HepG2 (cell line): ENCODE measurements around the gene VPREB3. TPM values are rescaled to one million over a fixed set of nuclear protein-coding genes. Genes with fewer than 3 reads are reported as not detected.

Source experiments
- ARNTL ChIP-seq: sonication (generic); formaldehyde crosslinking; IDR thresholded peaks from 2 replicates; pipeline ENCODE4 v1.4.0; 2020; ENCODE audit warnings: mild to moderate bottlenecking, missing genetic modification reagents
- HDAC6 ChIP-seq: fragments of 200-600 bp; sonication (generic); IDR thresholded peaks from 2 replicates; pipeline ENCODE4 v1.7.0; 2017; ENCODE audit warnings: mild to moderate bottlenecking, antibody characterized with exemption, low read length, low read depth
- MIER2 ChIP-seq: IDR thresholded peaks from 2 replicates; pipeline ENCODE4 v1.6.1; 2016; ENCODE audit warnings: missing biosample characterization, missing genetic modification reagents
- PHF8 ChIP-seq: sonication (generic); formaldehyde crosslinking; IDR thresholded peaks from 2 replicates; pipeline ENCODE4 v1.5.0; 2020; ENCODE audit warnings: missing genetic modification reagents
- PLSCR1 ChIP-seq: sonication (generic); formaldehyde crosslinking; IDR thresholded peaks from 2 replicates; pipeline ENCODE4 v1.5.0; 2020; ENCODE audit warnings: missing genetic modification reagents, mild to moderate bottlenecking, borderline replicate concordance
- RELA ChIP-seq: sonication (generic); formaldehyde crosslinking; IDR thresholded peaks from 2 replicates; pipeline ENCODE4 v1.4.0; 2020; ENCODE audit warnings: missing genetic modification reagents
- SKI ChIP-seq: fragments of 450-650 bp; IDR thresholded peaks from one replicate; pipeline ENCODE4 v1.6.1; 2018; ENCODE audit warnings: mild to moderate bottlenecking; ENCODE audit not compliant: partially characterized antibody
- THRA ChIP-seq: sonication (generic); formaldehyde crosslinking; IDR thresholded peaks from 2 replicates; pipeline ENCODE4 v1.4.0; 2020; ENCODE audit warnings: missing genetic modification reagents, borderline replicate concordance
- TRAFD1 ChIP-seq: sonication (generic); formaldehyde crosslinking; IDR thresholded peaks from 2 replicates; pipeline ENCODE4 v1.5.1; 2020; ENCODE audit warnings: missing genetic modification reagents, mild to moderate bottlenecking, borderline replicate concordance
- WIZ ChIP-seq: sonication (generic); formaldehyde crosslinking; IDR thresholded peaks from 2 replicates; pipeline ENCODE4 v1.5.1; 2020; ENCODE audit warnings: mild to moderate bottlenecking, missing genetic modification reagents
- ZNF143 ChIP-seq: sonication (generic); formaldehyde crosslinking; IDR thresholded peaks from 2 replicates; pipeline ENCODE4 v1.4.0; 2020; ENCODE audit warnings: missing genetic modification reagents
- ZNF18 ChIP-seq: sonication (generic); formaldehyde crosslinking; IDR thresholded peaks from 2 replicates; pipeline ENCODE4 v1.8.0; 2022; ENCODE audit warnings: mild to moderate bottlenecking, missing genetic modification reagents; ENCODE audit not compliant: insufficient replicate concordance
- ZNF253 ChIP-seq: sonication (generic); formaldehyde crosslinking; IDR thresholded peaks from 2 replicates; pipeline ENCODE4 v1.8.0; 2022; ENCODE audit warnings: mild to moderate bottlenecking, missing genetic modification reagents, borderline replicate concordance
- ZNF501 ChIP-seq: sonication (generic); formaldehyde crosslinking; IDR thresholded peaks from 2 replicates; pipeline ENCODE4 v1.5.1; 2020; ENCODE audit warnings: mild to moderate bottlenecking, moderate library complexity, missing genetic modification reagents
- ZNF556 ChIP-seq: sonication (generic); formaldehyde crosslinking; IDR thresholded peaks from 2 replicates; pipeline ENCODE4 v1.4.0; 2020; ENCODE audit warnings: mild to moderate bottlenecking, missing genetic modification reagents, borderline replicate concordance
- ZNF614 ChIP-seq: IDR thresholded peaks from 2 replicates; pipeline ENCODE4 v1.6.1; 2018; ENCODE audit warnings: missing biosample characterization, missing genetic modification reagents, inconsistent platforms, borderline replicate concordance
- ZNF619 ChIP-seq: sonication (generic); formaldehyde crosslinking; IDR thresholded peaks from 2 replicates; pipeline ENCODE4 v1.4.0; 2020; ENCODE audit warnings: mild to moderate bottlenecking, missing genetic modification reagents
- ZNF704 ChIP-seq: sonication (generic); formaldehyde crosslinking; IDR thresholded peaks from 2 replicates; pipeline ENCODE4 v1.8.1; 2023; ENCODE audit warnings: mild to moderate bottlenecking, inconsistent platforms, moderate library complexity, missing genetic modification reagents, borderline replicate concordance
- ZNF784 ChIP-seq: sonication (generic); formaldehyde crosslinking; IDR thresholded peaks from 2 replicates; pipeline ENCODE4 v1.5.1; 2020; ENCODE audit warnings: missing genetic modification reagents, mild to moderate bottlenecking, borderline replicate concordance
- polyA plus RNA-seq, 8 experiments: library from polyadenylated mRNA; depleted of rRNA in 3 of 8; stranded (reverse) in 7 of 8; unstranded in 1 of 8; fragments of >200 nt; fragmentation: Illumina TruSeq in 4 of 8; extraction: Trizol in 4 of 8; gene quantifications; 2 replicates each; pipeline versions ENCODE4 v1.2.1 to v1.2.3, GENCODE V29; 2011 to 2016; ENCODE audit warnings: low read depth in 4 of 8, missing spikeins in 1 of 8, mixed read lengths in 1 of 8; ENCODE audit not compliant: insufficient read depth in 1 of 8
- total RNA-seq, 5 experiments: library from RNA; depleted of rRNA; stranded (reverse); fragments of >200 nt; fragmentation: Illumina TruSeq; extraction: Trizol; gene quantifications; 2 replicates each; pipeline ENCODE4 v1.2.3, GENCODE V29; 2016; ENCODE audit warnings: low read depth in 1 of 5

The VPREB3 gene
- total and polyA plus RNA-seq, 2 of the 13 experiments (the other 11 are each of a cell fraction or from before 2014, with no cell fraction given): 0.22 TPM; not detected in 1

GRCh38 chr22:23783265-23784150 lies 29.3 kb upstream of the VPREB3 start (continued):
- TF ChIP-seq ZNF784 (CRISPR knock-in tag) (no peak), MIER2 (no peak), ARNTL (no peak; the same call in 1 of the 2 replicates), ZNF143 (CRISPR knock-in tag) (no peak), ZNF619 (CRISPR knock-in tag) (no peak), ZNF614 (CRISPR knock-in tag) (0 out of 2 replicates have a peak, but pooled peaks have one; percentile 0), SKI (no peak), THRA (CRISPR knock-in tag) (no peak), ZNF556 (CRISPR knock-in tag) (no peak), TRAFD1 (no peak), ZNF501 (CRISPR knock-in tag) (no peak), PLSCR1 (no peak), ZNF704 (CRISPR knock-in tag) (no peak), ZNF253 (CRISPR knock-in tag) (no peak), RELA (CRISPR knock-in tag) (no peak), ZNF18 (CRISPR knock-in tag) (no peak), HDAC6 (no peak), PHF8 (CRISPR knock-in tag) (no peak), WIZ (CRISPR knock-in tag) (no peak)
